Nephron (organoid): ENCODE measurements around the gene MUC5B.

Experiments used
- H3K27ac Mint-ChIP-seq, 3 experiments: 2 replicates each; pipeline ENCODE4 v1.8.0; 2020; ENCODE audit warnings: mixed read lengths in 3 of 3, mild to moderate bottlenecking in 2 of 3, moderate library complexity in 1 of 3
- H3K27me3 Mint-ChIP-seq: 2 replicates; pipeline ENCODE4 v1.8.0; 2021; ENCODE audit warnings: low read depth, mild to moderate bottlenecking, moderate library complexity, mixed read lengths
- H3K36me3 Mint-ChIP-seq: 2 replicates; pipeline ENCODE4 v1.8.0; 2020; ENCODE audit warnings: low read depth, mixed read lengths
- H3K4me1 Mint-ChIP-seq: 2 replicates; pipeline ENCODE4 v1.8.0; 2020; ENCODE audit warnings: mixed read lengths
- H3K4me3 Mint-ChIP-seq, 3 experiments: 2 replicates each; pipeline ENCODE4 v1.8.0; 2020; ENCODE audit warnings: mild to moderate bottlenecking in 3 of 3, mixed read lengths in 3 of 3, moderate library complexity in 2 of 3
- H3K9me3 Mint-ChIP-seq: 2 replicates; pipeline ENCODE4 v1.8.0; 2020; ENCODE audit warnings: mixed read lengths
- TF ChIP-seq, protein P1 (sequence below), 3 experiments: fragments of 200-600 bp; sonication (generic); IDR thresholded peaks; one replicate each; pipeline ENCODE4 v1.5.0; 2021; ENCODE audit warnings: antibody characterized with exemption in 3 of 3; ENCODE audit not compliant: unreplicated experiment in 3 of 3

The MUC5B gene

DNA sequence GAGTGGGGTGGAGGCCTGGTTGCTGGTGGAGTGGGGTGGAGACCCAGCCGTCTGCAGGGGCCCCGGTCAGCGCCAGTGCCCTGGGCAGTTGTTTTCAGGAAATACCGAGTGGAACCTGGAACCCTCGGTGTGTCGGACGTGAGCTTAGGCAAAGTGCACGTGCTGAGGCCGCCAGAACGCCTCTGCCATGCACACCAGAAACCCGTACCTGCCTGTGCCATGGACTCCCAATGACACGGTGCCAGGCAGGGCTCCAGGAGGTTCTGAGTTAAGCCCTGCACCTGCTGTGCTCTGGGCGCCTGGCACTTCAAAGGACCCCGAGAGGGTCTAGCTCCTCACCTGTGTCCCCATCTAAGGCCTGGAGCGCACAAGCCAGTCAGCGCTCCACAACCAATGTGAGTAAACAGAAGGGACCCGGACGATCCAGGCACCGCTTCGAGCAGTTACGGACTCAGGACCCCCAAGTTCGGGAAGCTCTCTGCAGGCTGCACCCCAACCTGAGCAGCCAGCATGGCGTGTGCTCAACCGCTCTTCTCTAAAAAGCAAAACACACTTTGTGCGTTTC, 74.2 kb downstream of the MUC5B start:
- Mint-ChIP-seq H3K36me3 (peaks cover 5% of the 10 kb centered on the region), H3K4me3 (no peak overlapping the region), H3K4me1 (peaks cover 24% of the 10 kb centered on the region), H3K9me3 (no peaks in the 10 kb centered on the region), H3K27me3 (no peaks in the 10 kb centered on the region), H3K27ac (no peak overlapping the region)
- TF ChIP-seq, protein P1, sequence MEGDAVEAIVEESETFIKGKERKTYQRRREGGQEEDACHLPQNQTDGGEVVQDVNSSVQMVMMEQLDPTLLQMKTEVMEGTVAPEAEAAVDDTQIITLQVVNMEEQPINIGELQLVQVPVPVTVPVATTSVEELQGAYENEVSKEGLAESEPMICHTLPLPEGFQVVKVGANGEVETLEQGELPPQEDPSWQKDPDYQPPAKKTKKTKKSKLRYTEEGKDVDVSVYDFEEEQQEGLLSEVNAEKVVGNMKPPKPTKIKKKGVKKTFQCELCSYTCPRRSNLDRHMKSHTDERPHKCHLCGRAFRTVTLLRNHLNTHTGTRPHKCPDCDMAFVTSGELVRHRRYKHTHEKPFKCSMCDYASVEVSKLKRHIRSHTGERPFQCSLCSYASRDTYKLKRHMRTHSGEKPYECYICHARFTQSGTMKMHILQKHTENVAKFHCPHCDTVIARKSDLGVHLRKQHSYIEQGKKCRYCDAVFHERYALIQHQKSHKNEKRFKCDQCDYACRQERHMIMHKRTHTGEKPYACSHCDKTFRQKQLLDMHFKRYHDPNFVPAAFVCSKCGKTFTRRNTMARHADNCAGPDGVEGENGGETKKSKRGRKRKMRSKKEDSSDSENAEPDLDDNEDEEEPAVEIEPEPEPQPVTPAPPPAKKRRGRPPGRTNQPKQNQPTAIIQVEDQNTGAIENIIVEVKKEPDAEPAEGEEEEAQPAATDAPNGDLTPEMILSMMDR (IDR thresholded peaks at IDR 0.05; ENCODE audit: unreplicated experiment in 3 of 3): no peak

DNA sequence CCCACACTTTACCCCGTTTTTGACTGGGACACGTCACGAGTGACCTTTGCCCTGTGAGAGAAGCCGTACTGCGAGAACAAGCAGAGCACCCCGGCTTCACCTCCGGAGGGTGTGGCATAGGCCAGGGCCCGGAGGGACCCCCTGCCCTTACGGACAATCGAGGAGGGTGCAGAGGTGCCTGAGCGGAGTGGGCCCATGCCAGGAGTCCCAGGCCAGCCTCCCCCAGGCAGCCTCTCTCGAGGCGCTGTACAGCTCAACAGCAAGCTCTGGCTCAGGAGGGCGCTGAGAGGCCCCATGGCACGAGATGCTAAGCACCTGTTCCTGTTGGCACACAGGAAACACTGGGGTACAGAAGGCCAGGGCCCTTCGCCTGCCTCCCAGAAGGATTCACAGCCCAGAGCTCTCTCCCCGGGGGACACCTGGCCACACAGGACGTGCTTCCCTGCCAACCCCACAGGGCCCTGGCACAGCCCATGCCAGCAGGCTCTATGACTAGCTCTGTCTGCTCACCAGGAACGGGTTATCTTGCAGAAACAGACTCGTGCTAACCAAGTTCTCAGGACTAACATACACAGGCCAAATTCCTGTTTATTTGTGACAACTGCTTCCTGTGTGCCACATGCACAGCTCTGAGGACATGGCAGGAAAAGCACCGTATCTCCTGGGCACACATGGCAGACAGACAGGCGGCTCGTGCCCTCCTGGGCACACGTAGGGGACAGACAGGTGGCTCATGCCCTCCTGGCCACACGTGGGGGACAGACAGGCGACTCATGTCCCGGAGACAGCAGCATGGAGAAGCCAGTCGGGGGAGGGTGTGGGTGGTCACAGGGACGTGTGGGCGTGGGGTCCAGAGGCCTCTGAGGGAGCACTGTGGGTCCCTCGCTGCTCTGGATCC, 75.0 kb downstream of the MUC5B start:
- TF ChIP-seq, protein P1 (IDR thresholded peaks at IDR 0.05; ENCODE audit: unreplicated experiment in 3 of 3): no peak
- no peak overlapping the region for H3K27ac Mint-ChIP-seq

DNA sequence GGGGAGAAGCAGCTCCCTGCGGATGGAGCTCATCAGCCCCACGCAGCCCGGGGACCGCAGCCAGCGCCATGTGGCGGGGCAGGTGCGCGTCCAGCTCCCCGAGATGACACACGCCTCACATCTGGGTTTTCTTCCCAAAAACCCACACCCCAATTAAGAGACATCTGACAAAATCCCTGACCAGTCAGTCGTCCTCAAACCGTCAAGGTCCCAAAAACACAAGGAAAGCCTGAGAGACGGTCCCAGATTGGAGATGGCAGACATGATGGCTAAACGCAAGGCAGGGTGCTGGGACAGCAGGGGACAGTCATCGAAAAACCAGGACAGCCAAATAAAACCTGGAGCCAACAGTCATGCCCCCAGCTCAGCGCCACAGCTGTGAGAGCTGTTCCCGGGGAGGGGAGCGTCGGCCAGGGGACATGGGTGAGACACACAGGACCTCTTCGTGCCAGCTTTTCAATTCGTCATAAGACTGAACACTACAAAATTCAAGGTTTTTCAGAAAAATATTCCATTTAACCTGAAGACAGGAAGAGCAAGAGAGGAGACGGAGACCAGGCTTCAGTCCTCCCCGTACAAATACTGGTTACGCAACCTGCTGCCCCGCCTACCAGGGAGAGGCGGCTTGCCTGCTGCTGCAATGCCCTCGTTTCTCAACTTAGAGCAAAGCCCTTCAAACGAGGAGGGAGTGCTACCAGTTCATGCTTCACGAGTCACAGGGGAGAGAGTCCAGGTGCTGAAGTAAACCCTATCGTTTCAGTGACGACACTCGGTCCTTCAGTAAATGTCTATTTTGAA, 76.0 kb downstream of the MUC5B start:
- Mint-ChIP-seq H3K27me3 (no peaks in the 10 kb centered on the region), H3K36me3 (no peaks in the 10 kb centered on the region), H3K4me3 (peak overlapping the region in 1 of 3 experiments; percentile 36), H3K9me3 (no peaks in the 10 kb centered on the region), H3K4me1 (peaks cover 32% of the 10 kb centered on the region), H3K27ac (peak overlapping the region in 1 of 3 experiments; percentile 57)
- TF ChIP-seq, protein P1 (IDR thresholded peaks at IDR 0.05; ENCODE audit: unreplicated experiment in 3 of 3): no peak

More for the DNA sequence above, 75.0 kb downstream of the MUC5B start:
- Mint-ChIP-seq H3K36me3 (no peaks in the 10 kb centered on the region), H3K4me1 (peaks cover 28% of the 10 kb centered on the region), H3K27me3 (no peaks in the 10 kb centered on the region), H3K9me3 (no peaks in the 10 kb centered on the region), H3K4me3 (no peak overlapping the region)

DNA sequence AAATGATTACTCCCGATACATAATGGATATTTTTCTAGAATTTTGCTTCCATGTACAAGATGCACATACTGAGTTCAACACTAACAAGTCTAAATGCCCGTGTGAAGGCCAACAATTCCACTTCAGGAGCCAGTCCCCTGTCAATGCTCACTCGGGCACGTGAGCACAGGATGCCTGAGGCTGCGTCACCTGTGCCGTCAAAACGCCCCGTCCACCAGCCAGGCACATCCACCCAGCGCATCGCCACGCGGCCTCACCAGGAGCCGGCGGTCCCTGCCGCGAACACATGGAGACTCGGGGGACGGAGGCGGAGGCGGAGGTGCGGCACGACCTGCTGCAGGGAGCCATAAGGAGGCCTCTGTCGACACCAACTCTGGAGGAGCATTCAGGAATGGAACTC, 76.8 kb downstream of the MUC5B start:
- Mint-ChIP-seq H3K4me1 (peaks cover 40% of the 10 kb centered on the region), H3K4me3 (no peak overlapping the region), H3K9me3 (no peaks in the 10 kb centered on the region), H3K27ac (peak overlapping the region in 1 of 3 experiments; percentile 57), H3K27me3 (no peaks in the 10 kb centered on the region), H3K36me3 (no peaks in the 10 kb centered on the region)
- TF ChIP-seq, protein P1 (IDR thresholded peaks at IDR 0.05; ENCODE audit: unreplicated experiment in 3 of 3): no peak

DNA sequence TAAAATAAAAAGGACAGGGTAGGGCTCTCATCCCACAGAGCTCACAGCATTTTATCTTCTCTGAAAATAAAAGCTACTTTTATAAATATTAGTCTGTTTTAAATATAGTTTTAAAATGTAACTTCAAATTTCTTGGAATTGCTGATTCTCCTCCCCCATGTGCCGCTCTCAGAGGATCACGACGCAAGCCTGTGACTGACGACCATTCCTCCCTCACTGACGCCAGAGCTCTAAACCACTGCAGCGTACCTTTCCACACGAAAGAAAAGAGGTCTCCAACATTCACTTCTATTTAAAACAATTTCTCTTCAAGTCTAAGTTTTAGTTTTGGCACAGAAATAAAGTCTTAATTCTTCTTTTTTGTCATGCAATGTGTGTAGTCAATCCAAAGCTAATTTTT, 77.3 kb downstream of the MUC5B start:
- TF ChIP-seq, protein P1 (IDR thresholded peaks at IDR 0.05; ENCODE audit: unreplicated experiment in 3 of 3): no peak

More for the DNA sequence above, 77.3 kb downstream of the MUC5B start:
- H3K4me3 Mint-ChIP-seq: peak overlapping the region in 1 of 3 experiments; percentile 9
- no peaks in the 10 kb centered on the region for H3K9me3 Mint-ChIP-seq
- H3K27me3 Mint-ChIP-seq: no peaks in the 10 kb centered on the region
- H3K36me3 Mint-ChIP-seq: no peaks in the 10 kb centered on the region
- H3K4me1 Mint-ChIP-seq: peaks cover 45% of the 10 kb centered on the region
- H3K27ac Mint-ChIP-seq: peak overlapping the region; percentile 17 to 53 (median 19)
